DMS153 (cell line): ENCODE measurements around the gene PNPLA7.

Experiments used
- DNase-seq: peaks from one replicate; lab custom pipeline; 2025; lab: John Stamatoyannopoulos, UW

PNPLA7 gene

DNA sequence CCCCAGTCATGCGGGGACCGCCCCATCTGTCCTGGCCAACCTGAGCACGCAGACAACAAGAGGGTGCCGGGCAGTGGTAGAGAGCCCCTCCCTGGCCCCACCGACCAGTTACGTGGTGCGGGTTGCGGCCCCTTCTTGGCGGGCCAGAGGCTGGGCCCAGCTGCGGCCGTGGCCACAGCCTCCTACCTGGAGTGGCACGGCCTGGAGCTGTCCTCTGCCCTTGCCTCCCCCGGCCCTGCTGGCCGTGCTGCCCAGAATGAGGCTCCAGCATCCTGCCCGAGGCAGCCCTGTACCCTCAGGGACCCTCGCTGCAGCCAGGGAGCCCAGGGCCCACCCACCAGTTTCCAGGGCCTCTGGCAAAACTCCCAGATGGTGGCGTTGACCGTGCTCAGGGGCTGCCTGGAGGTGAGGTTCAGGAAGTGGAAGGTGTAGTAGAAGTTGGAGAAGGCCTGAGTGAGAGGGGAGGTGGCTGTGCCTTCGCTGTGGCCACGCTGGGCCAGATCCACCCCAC lies 114.8 kb downstream of the PNPLA7 start:
- no peak for DNase-seq

DNA sequence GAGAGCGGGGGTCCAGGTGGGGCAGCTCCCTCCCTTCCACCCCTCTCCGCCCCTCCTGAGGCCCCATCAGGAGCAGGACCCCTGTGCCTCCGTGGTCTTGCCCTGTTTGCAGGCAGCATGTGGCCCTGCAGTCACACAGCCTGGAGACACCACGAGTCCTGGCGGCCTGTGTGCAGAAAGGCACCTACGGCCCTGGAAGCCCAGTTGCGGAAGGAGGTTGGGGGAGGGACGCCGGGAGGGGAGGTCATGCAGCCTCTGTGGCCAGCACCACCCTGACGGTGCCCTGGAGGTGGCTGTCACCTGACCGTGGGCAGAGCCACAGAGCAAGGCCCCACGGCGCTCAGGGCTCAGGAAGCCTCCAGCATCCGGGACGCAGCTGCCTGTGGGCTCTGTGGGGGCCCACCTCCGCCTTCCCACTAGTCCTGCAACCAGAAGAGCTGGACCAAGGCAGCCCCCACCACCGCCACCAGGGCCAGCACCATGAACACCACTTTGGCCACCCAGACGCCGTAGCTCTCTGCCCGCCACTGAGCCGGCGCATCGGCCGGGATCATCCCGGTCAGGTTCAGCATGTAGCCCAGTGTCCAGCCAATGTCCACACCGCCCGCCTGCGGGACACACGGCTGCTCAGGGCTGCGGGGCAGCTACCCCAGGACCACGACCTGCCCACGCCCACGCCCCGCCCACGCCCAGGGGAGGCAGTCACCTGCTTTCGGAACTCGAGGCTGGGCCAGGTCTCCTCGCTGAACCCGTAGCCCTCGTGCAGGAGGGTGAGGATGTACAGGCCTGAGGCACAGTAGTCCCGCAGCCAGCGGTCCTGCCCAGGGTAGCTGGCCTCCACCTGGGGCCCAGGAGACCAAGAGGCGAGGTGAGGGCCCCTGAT lies 115.5 kb downstream of the PNPLA7 start:
- DNase-seq = no peak

DNA sequence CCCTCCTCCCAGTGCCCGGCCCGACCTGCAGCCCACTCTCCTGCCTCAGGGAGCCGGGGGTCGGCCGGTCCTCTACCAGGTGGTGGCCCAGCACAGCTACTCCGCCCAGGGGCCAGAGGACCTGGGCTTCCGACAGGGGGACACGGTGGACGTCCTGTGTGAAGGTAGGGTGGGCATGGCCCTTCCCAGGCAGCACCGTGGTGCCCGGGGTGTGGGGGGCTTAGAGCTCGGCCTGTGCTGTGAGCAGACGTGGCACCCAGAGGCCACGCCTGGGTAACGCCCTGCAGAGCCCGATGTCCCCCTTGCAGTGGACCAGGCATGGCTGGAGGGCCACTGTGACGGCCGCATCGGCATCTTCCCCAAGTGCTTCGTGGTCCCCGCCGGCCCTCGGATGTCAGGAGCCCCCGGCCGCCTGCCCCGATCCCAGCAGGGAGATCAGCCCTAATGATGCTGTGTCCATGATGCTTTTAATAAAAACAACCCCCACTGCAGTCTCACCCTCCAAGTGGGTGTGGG lies 116.2 kb downstream of the PNPLA7 start:
- no peak for DNase-seq

- no peak for DNase-seq
Measured at GRCh38 chr9:137433349-137433915, 116.8 kb downstream of the PNPLA7 start.

DNA sequence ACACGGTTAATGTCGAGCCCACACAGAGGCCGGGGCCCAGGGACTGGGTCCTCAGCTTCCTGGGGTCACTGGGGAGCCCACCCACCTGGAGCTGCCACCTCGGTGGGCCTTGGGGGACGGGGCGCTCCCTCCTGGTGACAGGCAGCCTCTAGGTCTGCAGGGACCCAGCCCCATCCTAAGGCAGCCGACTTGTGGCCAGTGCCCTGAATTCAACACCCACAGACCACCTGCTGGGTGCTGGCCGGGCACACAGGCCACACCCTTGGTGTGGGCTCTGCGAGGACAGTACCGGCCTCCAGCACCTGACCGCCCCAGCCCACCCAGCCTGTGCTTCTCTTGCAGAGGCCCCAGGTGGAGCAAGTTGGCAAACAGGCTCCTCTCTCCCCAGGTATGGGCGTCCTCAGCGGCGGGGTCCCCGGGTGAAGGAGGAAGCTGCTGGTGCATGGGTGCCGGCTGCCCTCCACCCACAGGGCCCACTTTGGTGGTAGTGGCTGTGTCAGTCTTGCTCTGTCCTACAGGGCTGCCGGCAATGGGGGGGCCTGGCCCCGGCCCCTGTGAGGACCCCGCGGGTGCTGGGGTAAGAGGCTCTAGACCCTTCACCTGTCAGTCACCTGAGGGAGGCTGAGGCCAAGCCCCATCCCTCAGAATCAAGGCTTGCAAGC lies 117.4 kb downstream of the PNPLA7 start:
- DNase-seq = no peak

- DNase-seq = no peak
Measured at GRCh38 chr9:137431416-137431931, 118.7 kb downstream of the PNPLA7 start.

GRCh38 chr9:137430723-137431415 lies 119.3 kb downstream of the PNPLA7 start:
- DNase-seq = no peak

- peak; percentile 32 for DNase-seq
Measured at GRCh38 chr9:137429974-137430722, 120.1 kb downstream of the PNPLA7 start.

DNA sequence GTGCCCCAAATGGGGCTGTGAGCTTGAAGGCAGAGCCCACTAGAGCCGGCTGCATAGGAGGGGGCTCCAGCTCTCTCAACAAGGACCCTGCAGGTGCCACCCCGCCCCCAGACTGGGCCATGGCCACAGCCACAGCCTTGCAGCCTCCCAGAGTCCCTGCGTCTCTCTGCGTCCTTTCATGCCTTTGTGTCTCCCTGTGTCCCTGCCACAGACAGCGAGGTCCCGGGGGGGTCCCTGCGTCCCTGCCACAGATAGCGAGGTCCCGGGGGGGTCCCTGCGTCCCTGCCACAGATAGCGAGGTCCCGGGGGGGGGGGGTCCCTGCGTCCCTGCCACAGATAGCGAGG lies 120.7 kb downstream of the PNPLA7 start:
- DNase-seq = no peak

- no peak for DNase-seq
Measured at GRCh38 chr9:137428841-137429545, 121.2 kb downstream of the PNPLA7 start.

- no peak for DNase-seq
Measured at GRCh38 chr9:137428311-137428630, 121.9 kb downstream of the PNPLA7 start.

GRCh38 chr9:137427454-137428310 lies 122.5 kb downstream of the PNPLA7 start:
- no peak for DNase-seq

DNA sequence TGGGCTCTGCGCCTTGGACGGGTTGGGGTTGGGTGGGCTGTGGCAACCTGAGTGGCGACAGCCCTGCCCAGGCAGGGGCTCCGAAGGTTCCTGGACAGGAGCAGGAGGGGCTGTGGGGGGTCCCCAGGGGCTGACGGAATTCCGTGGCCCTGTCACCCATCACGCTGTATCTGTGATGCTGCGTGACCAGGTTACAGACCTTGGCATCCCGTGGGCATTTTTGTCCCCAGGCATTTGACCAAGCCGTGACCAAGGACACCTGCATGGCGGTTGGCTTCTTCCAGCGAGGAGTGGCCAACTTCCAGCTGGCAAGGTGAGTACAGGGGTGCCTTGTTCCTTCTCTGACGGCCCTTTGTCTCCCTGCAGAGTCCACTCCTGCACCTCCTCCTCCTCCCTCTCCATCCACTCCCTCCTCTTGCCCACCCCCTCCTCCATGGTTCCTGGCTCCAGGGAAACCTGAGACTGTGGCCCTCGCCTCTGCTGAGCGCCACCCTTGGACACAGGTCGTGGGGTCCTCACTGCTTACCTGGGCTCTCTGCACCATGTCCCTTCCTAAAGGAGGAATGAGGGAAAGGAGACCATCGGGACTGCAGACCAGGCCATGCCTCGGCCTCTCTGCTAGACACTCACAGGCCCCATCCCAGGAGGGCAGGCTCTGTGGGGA lies 124.1 kb downstream of the PNPLA7 start:
- DNase-seq = no peak

DNA sequence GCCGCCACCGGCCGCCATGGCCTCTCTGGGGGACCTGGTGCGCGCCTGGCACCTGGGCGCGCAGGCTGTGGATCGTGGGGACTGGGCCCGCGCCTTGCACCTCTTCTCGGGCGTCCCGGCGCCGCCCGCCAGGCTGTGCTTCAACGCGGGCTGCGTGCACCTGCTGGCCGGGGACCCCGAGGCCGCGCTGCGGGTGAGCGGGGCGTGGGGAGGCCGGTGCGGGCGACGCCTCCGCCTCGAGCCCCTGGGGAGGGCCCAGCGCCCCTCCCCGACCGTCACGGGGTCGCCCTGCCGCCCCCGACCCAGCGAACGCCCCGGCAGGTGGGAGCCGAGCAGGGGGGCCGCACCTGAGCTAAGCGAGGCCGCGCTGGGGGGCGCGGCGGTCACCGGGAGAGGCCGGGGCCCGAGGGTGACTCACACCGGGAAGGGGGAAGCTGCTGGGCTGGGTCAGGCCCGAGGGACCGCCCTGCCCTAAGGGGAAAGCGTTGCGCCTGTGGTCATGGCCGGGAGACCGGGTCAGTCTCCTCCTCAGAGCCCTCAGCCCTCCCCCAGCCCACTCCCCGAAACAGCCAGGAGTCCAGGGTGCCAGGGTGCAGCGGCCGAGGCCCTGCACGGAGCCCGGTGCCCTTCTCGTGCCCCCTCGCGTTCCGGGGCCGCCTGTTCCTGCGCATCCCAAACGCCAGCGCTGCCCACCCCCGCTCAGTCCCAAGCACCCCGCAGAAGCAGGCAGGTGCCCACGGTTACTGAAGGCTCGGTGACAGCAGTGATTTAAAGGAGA lies 126.5 kb downstream of the PNPLA7 start:
- DNase-seq = no peak

DNA sequence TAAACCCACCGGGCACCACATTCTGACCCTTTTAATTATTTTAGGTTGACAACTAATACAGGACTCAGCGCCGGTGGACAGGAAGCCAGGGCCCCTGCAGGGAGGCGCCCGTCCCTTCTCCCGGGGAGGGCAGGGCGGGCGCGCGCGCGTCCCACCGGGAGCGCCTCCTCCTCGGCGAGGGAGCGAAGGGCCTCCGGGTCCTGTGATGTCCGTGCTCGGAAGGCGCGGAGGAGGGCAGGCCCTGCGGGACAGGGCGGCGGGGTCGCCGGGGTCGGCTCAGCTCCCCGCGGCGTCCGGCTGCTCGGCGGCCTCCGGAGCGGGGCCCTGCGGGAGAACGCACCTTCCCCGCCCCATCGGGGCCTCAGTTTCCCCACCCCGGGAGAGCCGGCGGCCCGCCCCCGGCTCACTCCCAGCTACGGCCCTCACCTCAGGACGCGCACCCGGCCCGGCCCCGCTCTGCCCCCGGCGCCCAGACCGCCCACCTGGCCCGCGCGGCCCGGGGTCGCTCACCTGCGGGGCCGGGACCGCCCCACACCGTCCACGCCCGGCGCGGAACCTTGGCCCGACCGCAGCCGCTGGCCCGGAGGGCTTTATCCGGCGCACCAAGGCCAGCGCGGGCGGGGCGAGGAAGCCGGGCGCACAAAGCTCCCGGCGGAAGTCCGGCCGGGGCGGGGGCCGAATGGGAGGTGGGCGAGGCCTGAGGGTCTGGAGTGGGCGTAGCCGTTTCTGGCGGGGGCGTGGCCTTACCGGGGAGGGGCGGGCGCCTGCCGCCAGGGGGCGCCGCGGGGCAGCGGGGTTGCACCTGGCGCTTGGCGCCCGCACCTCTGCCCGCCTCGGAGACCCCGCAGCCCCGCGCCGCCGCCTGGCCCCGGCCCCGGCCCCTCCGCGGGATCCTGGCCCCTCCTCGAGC lies 127.3 kb downstream of the PNPLA7 start, which contains the start of the genes EXD3 and NOXA1:
Gene EXD3, minus strand, starts transcription at position 559 of the 910 bp plus-strand sequence. CDS start 27,805 bp downstream, outside the sequence.
Gene NOXA1, plus strand, starts transcription at position 790 of the 910 bp plus-strand sequence. CDS start 137 bp downstream, outside the sequence.
- peak; percentile 85 for DNase-seq

DNA sequence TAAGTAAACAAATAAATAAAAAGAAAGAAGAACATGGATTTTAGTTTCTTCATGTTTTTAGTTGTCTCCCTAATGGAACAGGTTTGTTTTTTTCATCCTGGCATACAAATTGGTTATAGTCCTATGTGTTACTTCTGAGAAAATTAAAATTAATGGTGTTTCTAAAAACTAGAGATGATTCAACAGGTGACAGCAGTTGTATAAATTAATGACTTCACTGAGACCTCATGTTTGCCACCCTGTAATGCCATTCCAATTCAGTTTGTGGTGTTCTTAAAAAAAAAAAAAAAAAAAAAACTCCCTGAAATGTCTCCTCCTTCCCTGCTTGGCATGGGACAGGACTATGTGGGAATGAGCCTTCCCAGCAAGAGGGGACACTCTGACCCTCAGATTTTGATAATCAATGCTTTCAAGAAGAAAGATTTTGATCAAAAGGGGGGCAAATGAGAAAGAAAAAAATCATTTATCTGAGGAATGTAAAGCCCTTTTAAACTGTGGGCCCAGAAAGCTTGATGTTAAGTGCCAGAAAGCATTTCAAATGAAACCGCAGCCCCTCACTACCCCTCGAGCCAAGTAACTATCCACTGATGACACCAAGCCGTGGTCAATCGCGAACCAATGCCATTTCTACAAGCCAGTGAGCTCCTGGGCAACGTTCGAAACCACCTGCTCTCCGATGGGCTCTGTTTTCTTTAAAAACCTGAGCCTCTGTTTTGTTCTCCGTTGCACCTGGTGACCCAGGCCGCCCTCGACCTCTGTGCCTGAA lies 128.2 kb downstream of the PNPLA7 start:
- no peak for DNase-seq
